OCI-LY3 (cell line): Measurements from ENCODE around the gene SART1.

Source experiments
- CTCF ChIP-seq: fragments of 200-600, 300-600 bp; sonication (generic); IDR thresholded peaks from 2 replicates; pipeline ENCODE4 v1.5.1; 2014; ENCODE audit warnings: antibody characterized with exemption, low read length, low read depth
- EZH2phosphoT487 ChIP-seq: fragments of 200-600 bp; shearing (Covaris generic); IDR thresholded peaks from 2 replicates; pipeline ENCODE4 v1.6.1; 2018; ENCODE audit warnings: antibody characterized with exemption, mixed run types, low read depth

GRCh38 chr11:65932558-65932919, 29.0 kb upstream of the SART1 start:
- TF ChIP-seq EZH2phosphoT487 (no peak), CTCF (no peak; the same call in 1 of the 2 replicates)
